ENCODE results near the gene PCDHB1.

- no peak for TF ChIP-seq EZH2 (IDR thresholded peaks at IDR 0.05; ENCODE audit: insufficient read depth, low read length)
- TF ChIP-seq CTCF (IDR thresholded peaks at IDR 0.05; ENCODE audit: insufficient read depth, low read depth, low read length), result no peak
These were observed 33.2 kb upstream of the PCDHB1 start for GRCh38 chr5:141017943-141018342.

Data from astrocyte (in vitro differentiated cells and primary cell).